ENCODE measurements around the gene GNPTG.
A peak's percentile ranks its signal among the peaks of the same experiment; 100 is the strongest.

The GNPTG gene

GRCh38 chr16:1346422-1347285 lies 5.1 kb upstream of the GNPTG start:
- no peak overlapping the region for H3K27ac ChIP-seq
- 0 out of 2 replicates have a peak, but pooled peaks have one; percentile 13 for TF ChIP-seq CTCF (conservative IDR thresholded peaks at IDR 0.05; ENCODE audit: low read depth)
- POLR2A ChIA-PET (ENCODE audit: low non-redundant PET) = interaction anchor here (0.5 to 0.7 kb wide), 2 partner anchors 21 to 42 kb away, joined by 3 read pairs; no protein-coding TSS in a partner anchor
- CTCF ChIA-PET = interaction anchor here (0.7 to 2.2 kb wide), 2 partner anchors 17 to 413 kb away, joined by 3 to 13 read pairs; no protein-coding TSS in a partner anchor
- no peak for DNase-seq (ENCODE audit: low spot score)

- POLR2A ChIA-PET (ENCODE audit: low non-redundant PET) = interaction anchor here (0.5 kb wide), 1 partner anchor 20 kb away, joined by 3 read pairs; no protein-coding TSS in a partner anchor
- TF ChIP-seq CTCF (conservative IDR thresholded peaks at IDR 0.05; ENCODE audit: low read depth) = no peak
- no peak for DNase-seq (ENCODE audit: low spot score)
- CTCF ChIA-PET = interaction anchor here (0.6 to 2.2 kb wide), 4 partner anchors 15 to 412 kb away, joined by 3 to 13 read pairs (median 4); no protein-coding TSS in a partner anchor
- H3K27ac ChIP-seq = no peak overlapping the region
Observed at GRCh38 chr16:1347286-1347855, 4.4 kb upstream of the GNPTG start.

GRCh38 chr16:1347962-1348361 lies 3.8 kb upstream of the GNPTG start:
- POLR2A ChIA-PET (ENCODE audit: low non-redundant PET) = no interaction called here
- CTCF ChIA-PET = interaction anchor here (0.6 to 2.2 kb wide), 3 partner anchors 16 to 100 kb away, joined by 3 to 13 read pairs (median 4); no protein-coding TSS in a partner anchor
- TF ChIP-seq CTCF (conservative IDR thresholded peaks at IDR 0.05; ENCODE audit: low read depth) = no peak
- no peak for DNase-seq (ENCODE audit: low spot score)
- H3K27ac ChIP-seq = no peak overlapping the region

- ChIA-PET POLR2A (ENCODE audit: low non-redundant PET) (no interaction called here), CTCF (no interaction called here)
- no peak overlapping the region for H3K27ac ChIP-seq
- TF ChIP-seq CTCF (conservative IDR thresholded peaks at IDR 0.05; ENCODE audit: low read depth) = no peak
- no peak for DNase-seq (ENCODE audit: low spot score)
Observed at GRCh38 chr16:1348441-1348840, 3.3 kb upstream of the GNPTG start.

- POLR2A ChIA-PET (ENCODE audit: low non-redundant PET) = no interaction called here
- CTCF ChIA-PET = no interaction called here
Observed at GRCh38 chr16:1348926-1349325, 2.8 kb upstream of the GNPTG start.

More at GRCh38 chr16:1348926-1349325, 2.8 kb upstream of the GNPTG start:
- H3K27ac ChIP-seq = peak overlapping the region; percentile 9; the same call in 1 of the 2 replicates
- TF ChIP-seq CTCF (conservative IDR thresholded peaks at IDR 0.05; ENCODE audit: low read depth) = no peak
- no peak for DNase-seq (ENCODE audit: low spot score)
